ENCODE measurements around the gene HCK.

HCK gene

DNA sequence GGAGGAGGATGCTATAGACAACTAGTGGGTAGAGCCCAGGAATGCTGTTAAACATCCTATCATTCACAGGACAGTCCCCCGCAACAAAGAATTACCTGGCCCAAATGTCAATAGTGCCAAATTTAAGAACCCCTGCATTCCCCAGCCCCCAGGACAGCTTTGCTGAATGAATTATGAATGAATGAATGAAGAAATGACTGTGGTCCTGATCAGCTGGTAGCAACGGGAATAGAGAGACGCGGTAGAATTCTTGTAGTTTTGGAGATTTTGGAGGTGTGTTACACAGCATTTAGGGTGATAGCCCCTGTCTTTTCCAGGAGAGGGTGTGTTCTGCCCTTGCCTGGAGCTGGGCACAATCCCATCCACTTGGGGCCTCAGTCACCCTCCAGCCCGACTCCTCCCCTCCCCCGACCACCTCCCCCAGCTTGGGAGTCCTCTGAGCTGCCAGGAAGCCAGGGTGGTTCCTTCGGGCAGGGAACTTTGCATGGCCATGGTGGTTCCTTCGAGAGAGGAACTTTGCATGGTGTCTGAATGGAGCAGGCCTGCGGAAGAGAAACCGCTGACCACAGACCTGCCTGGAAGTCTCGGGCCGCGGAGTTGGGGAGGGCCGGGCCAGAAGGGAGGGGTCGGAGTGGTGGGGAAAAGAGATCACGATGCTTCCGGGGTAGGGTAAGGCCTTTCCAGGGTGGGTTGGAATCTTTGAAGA is 1.0 kb upstream of the HCK start:
- no peak for FAIRE-seq
- no peak for DNase-seq (ENCODE audit: insufficient read length, low spot score)
- TF ChIP-seq, protein P1, sequence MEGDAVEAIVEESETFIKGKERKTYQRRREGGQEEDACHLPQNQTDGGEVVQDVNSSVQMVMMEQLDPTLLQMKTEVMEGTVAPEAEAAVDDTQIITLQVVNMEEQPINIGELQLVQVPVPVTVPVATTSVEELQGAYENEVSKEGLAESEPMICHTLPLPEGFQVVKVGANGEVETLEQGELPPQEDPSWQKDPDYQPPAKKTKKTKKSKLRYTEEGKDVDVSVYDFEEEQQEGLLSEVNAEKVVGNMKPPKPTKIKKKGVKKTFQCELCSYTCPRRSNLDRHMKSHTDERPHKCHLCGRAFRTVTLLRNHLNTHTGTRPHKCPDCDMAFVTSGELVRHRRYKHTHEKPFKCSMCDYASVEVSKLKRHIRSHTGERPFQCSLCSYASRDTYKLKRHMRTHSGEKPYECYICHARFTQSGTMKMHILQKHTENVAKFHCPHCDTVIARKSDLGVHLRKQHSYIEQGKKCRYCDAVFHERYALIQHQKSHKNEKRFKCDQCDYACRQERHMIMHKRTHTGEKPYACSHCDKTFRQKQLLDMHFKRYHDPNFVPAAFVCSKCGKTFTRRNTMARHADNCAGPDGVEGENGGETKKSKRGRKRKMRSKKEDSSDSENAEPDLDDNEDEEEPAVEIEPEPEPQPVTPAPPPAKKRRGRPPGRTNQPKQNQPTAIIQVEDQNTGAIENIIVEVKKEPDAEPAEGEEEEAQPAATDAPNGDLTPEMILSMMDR (IDR thresholded peaks at IDR 0.05; ENCODE audit: insufficient read depth, missing control alignments), result no peak

DNA sequence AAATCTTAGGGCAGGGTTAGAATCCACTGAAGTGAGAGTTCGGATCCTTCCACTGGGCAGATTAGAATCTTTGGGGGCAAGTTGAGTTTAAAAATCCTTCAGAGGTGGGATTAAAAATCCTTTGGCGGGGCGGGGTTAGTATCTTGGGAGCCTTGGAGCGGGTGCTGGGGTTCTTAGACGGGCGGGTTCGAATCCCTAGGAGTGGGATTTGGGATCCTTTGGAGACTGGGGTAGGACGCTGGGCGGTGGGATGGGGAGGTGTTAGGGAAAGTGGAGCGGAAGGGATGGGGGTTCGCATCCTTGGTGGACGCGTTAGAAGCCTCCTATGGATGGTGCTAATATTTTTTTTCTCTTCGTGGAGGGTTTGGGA is 337 bp upstream of the HCK start:
- FAIRE-seq (no peak), DNase-seq (ENCODE audit: insufficient read length, low spot score) (no peak)
- TF ChIP-seq, protein P1 (IDR thresholded peaks at IDR 0.05; ENCODE audit: insufficient read depth, missing control alignments), result no peak

DNA sequence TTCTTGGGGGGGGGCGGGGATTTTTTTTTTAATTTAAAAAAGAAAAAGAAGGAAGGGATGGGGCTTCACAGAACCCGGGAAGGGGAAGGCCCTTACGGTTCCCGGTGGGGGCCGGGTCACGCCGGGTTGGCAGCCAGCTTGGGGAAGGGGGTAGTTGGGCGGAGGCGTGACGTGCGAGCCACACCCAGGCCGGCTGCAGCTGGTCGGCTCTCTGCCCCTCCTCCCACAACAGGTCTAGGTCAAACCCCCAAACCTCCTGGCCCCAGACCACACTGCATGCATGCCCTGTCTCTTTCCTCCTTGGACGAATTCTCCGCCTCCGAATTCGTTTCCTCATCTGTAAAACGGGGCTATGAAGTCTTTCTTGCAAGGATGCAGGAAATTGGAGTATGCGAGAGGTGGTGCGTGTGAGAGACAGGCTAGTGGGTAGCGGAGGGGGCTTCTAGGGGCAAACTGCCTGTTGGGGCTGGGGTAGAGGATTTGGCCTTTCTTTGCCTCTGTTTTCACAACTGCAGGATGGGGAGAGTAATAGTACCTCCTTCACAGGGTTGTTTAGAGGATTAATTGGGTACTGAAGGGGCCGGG is 828 bp downstream of the HCK start:
- DNase-seq (ENCODE audit: insufficient read length, low spot score) (no peak), FAIRE-seq (no peak)
- TF ChIP-seq, protein P1 (IDR thresholded peaks at IDR 0.05; ENCODE audit: insufficient read depth, missing control alignments), result no peak

DNA sequence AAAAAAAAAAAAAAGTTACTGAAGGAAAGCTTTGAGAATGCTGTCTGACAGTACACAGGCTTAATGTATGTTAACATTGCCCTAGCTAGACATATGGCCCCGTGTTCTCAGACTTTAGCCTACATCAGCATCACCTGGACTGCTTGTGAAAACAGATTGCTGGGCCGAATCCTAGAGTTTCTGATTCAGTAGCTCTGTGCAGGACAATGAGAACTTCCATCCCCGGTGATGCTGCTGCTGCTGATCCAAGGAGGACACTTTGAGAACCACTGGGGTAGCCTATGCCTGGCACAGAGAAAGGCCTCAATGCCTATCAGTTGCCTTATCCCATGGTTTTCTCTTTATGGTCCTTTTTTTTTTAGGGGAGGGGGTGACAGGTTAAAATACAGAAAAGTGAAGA is 1.6 kb downstream of the HCK start:
- TF ChIP-seq, protein P1 (IDR thresholded peaks at IDR 0.05; ENCODE audit: insufficient read depth, missing control alignments), result no peak
- DNase-seq (ENCODE audit: insufficient read length, low spot score) (no peak), FAIRE-seq (no peak)

DNA sequence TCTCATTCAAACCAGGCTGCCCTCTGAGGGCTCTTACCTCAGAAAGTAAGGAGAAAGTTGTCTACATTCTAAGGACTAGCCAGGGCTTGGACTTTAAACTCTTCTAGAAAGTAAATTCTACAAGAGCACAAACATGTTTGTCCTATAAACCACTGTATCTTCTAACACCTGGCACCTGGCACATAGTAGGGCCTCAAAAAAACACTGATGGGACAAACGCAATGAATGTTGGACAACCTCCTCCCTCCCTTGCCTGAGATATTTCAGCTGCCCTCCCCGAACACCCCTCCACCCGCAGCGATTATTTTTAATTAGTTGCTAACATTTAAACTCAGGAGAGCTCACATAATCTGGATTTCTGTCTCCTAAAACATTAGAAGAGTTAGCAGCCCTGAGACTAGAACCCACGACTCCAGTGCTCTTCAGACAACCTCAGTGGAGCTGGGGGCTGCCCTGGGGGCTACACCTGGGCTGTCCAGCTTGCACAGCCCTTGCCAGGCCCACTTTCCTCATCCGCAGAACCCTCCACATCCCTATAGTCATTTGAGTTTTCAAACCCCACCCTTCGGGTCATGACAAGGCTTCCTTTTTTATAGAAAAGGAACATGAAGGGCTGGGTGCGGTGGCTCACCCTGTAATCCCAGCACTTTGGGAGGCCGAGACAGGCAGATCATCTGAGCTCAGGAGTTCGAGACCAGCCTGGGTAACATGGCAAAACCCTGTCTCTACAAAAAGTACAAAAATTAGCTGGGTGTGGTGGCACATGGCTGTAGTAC is 4.9 kb downstream of the HCK start:
- no peak for DNase-seq (ENCODE audit: insufficient read length, low spot score)
- TF ChIP-seq, protein P1 (IDR thresholded peaks at IDR 0.05; ENCODE audit: insufficient read depth, missing control alignments), result no peak
- no peak for FAIRE-seq

DNA sequence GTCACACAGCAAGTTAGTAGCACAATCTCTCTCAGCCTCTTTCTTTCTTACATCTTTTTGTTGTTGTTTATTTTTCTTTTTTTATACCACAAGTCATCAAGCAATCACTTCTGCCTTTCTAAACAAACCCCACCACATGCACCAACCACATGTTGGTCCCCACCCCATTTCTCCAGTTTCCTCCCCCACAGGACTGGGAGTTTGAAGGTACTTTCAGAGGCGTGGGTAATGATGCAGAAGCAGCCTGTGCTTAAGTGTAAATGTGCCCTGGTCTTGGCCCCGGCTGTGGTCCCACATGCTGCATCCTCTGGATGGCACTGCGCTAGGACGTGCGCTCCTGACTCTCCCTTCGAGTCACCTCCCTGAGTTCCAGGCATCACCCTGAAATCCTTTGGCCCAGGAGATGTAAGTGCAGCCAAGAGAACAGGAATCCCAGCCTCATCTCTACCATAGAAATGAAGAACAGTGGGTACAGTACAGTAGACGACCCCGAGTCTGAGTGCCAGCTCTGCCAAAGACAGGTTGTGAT is 5.7 kb downstream of the HCK start:
- FAIRE-seq (no peak), DNase-seq (ENCODE audit: insufficient read length, low spot score) (no peak)
- TF ChIP-seq, protein P1 (IDR thresholded peaks at IDR 0.05; ENCODE audit: insufficient read depth, missing control alignments), result no peak

Data from D721Med (cell line).